Peyer's patch (tissue), 4 donors: Measurements from ENCODE around the gene RPL27A. TPM values are rescaled to one million over a fixed set of nuclear protein-coding genes. Genes with fewer than 3 reads are reported as not detected.

Experiments
- DNase-seq, 3 donors: peaks; one replicate each; pipeline ENCODE4 v3.0.0-alpha.2; 2017 to 2019
- H3K27ac ChIP-seq, 4 donors: fragments of 200-600 bp; sonication (generic); one replicate each; pipeline ENCODE4 v1.5.1; 2016 to 2019
- H3K27me3 ChIP-seq, 2 donors: fragments of 200-600 bp; sonication (generic); one replicate each; pipeline ENCODE4 v1.5.1; 2019
- H3K36me3 ChIP-seq, 3 donors: fragments of 200-600 bp; sonication (generic); one replicate each; pipeline ENCODE4 v1.5.1; 2016 to 2019
- H3K4me1 ChIP-seq, 4 donors: fragments of 200-600 bp; sonication (generic); one replicate each; pipeline ENCODE4 v1.5.1; 2016 to 2019
- H3K4me3 ChIP-seq, 4 donors: fragments of 200-600 bp; sonication (generic); 1 replicate in 3 of 4; 2 replicates in 1 of 4; pipeline ENCODE4 v1.5.1; 2016 to 2019; ENCODE audit warnings: mild to moderate bottlenecking in 1 of 4
- H3K9me3 ChIP-seq, 4 donors: fragments of 200-600 bp; sonication (generic); one replicate each; pipeline ENCODE4 v1.5.1; 2016 to 2019; ENCODE audit warnings: mild to moderate bottlenecking in 1 of 4
- CTCF ChIP-seq, 6 experiments: fragments of 450-650 bp in 4 of 6; fragments of 200-600 bp in 2 of 6; sonication (generic) in 1 of 6; IDR thresholded peaks; one replicate each; pipeline ENCODE4 v1.5.1; 2017 to 2019; ENCODE audit warnings: antibody characterized with exemption in 6 of 6, mild to moderate bottlenecking in 3 of 6, moderate library complexity in 1 of 6
- POLR2A ChIP-seq, 2 donors: fragments of 450-650 bp; IDR thresholded peaks; one replicate each; pipeline ENCODE4 v1.5.1; 2017; ENCODE audit warnings: antibody characterized with exemption in 2 of 2, mild to moderate bottlenecking in 2 of 2, moderate library complexity in 2 of 2
- small RNA-seq, 2 donors: library from RNA; depleted of rRNA; stranded (forward); fragments of <200 nt; gene quantifications; one replicate each; pipeline ENCODE3, GENCODE V24; 2016
- total RNA-seq, 4 donors: library from RNA; depleted of rRNA; stranded (reverse); fragments of >200 nt; gene quantifications; one replicate each; pipeline ENCODE4 v1.1.0, GENCODE V29; 2016

RPL27A gene
- total RNA-seq, 4 donors from 2014 or later = 476 to 923 (median 619) TPM

GRCh38 chr11:8732324-8732670 lies 49.7 kb downstream of the RPL27A start:
- Histone ChIP-seq H3K9me3 (no peaks in the 10 kb centered on the region), H3K4me1 (peaks cover 0 to 37% (median 0%) of the 10 kb centered on the region in 4 donors), H3K27me3 (no peaks in the 10 kb centered on the region), H3K27ac (peak overlapping the region; percentile 24 to 65 (median 48)), H3K4me3 (no peak overlapping the region), H3K36me3 (peaks cover 0 to 14% (median 0%) of the 10 kb centered on the region in 3 donors)
- TF ChIP-seq POLR2A (IDR thresholded peaks at IDR 0.05) (no peak), CTCF (IDR thresholded peaks at IDR 0.05) (no peak)
- DNase-seq = peak in 1 of 3 donors; percentile 48

GRCh38 chr11:8732748-8733241 lies 50.2 kb downstream of the RPL27A start:
- H3K27me3 ChIP-seq = no peaks in the 10 kb centered on the region
- no peak for DNase-seq
- H3K4me3 ChIP-seq = no peak overlapping the region
- peaks cover 0 to 14% (median 0%) of the 10 kb centered on the region in 3 donors for H3K36me3 ChIP-seq
- no peak for TF ChIP-seq CTCF (IDR thresholded peaks at IDR 0.05)
- no peak for TF ChIP-seq POLR2A (IDR thresholded peaks at IDR 0.05)
- peak overlapping the region; percentile 24 to 65 (median 48) for H3K27ac ChIP-seq
- H3K4me1 ChIP-seq = peaks cover 0 to 34% (median 0%) of the 10 kb centered on the region in 4 donors
- no peaks in the 10 kb centered on the region for H3K9me3 ChIP-seq

- peak overlapping the region in 3 of 4 donors; percentile 4 to 65 (median 38) for H3K27ac ChIP-seq
- H3K27me3 ChIP-seq = no peaks in the 10 kb centered on the region
- H3K4me3 ChIP-seq = no peak overlapping the region
- no peak for DNase-seq
- peaks cover 0 to 14% (median 0%) of the 10 kb centered on the region in 3 donors for H3K36me3 ChIP-seq
- H3K4me1 ChIP-seq = peaks cover 0 to 34% (median 0%) of the 10 kb centered on the region in 4 donors
- H3K9me3 ChIP-seq = no peaks in the 10 kb centered on the region
- TF ChIP-seq CTCF (IDR thresholded peaks at IDR 0.05) = no peak
Measured at GRCh38 chr11:8733852-8734251, 51.3 kb downstream of the RPL27A start.

- no peak for DNase-seq
- no peak overlapping the region for H3K4me3 ChIP-seq
- no peaks in the 10 kb centered on the region for H3K9me3 ChIP-seq
- no peaks in the 10 kb centered on the region for H3K27me3 ChIP-seq
- no peak overlapping the region for H3K27ac ChIP-seq
- TF ChIP-seq POLR2A (IDR thresholded peaks at IDR 0.05) (no peak), CTCF (IDR thresholded peaks at IDR 0.05) (no peak)
- peaks cover 0 to 29% (median 0%) of the 10 kb centered on the region in 4 donors for H3K4me1 ChIP-seq
- H3K36me3 ChIP-seq = peaks cover 0 to 10% (median 0%) of the 10 kb centered on the region in 3 donors
Measured at GRCh38 chr11:8735094-8735493, 52.5 kb downstream of the RPL27A start.

- no peak overlapping the region for H3K4me3 ChIP-seq
- DNase-seq = no peak
- H3K27me3 ChIP-seq = no peaks in the 10 kb centered on the region
- no peak overlapping the region for H3K27ac ChIP-seq
- no peaks in the 10 kb centered on the region for H3K36me3 ChIP-seq
- H3K9me3 ChIP-seq = no peaks in the 10 kb centered on the region
- peaks cover 0 to 2% (median 0%) of the 10 kb centered on the region in 4 donors for H3K4me1 ChIP-seq
- TF ChIP-seq CTCF (IDR thresholded peaks at IDR 0.05) (no peak), POLR2A (IDR thresholded peaks at IDR 0.05) (no peak)
Measured at GRCh38 chr11:8739309-8739793, 56.8 kb downstream of the RPL27A start.

Small RNA genes lying within 50 kb of the gene (small RNA-seq; reads per million reads assigned to genes)
- gene SNORA3A (0 reads per million in 2 donors), gene SNORA3B (1.5 to 3.5 reads per million in 2 donors)

Other genes with a start within 250 kb of the RPL27A start
- gene STK33, start 88.6 kb upstream of the RPL27A start, total RNA-seq = 10 to 100 TPM in 1 of 4 donors, 1 to 10 TPM in 3; 1.9 to 18.9 (median 3.1) TPM
- gene TRIM66, start 127 bp upstream of the RPL27A start, total RNA-seq = 10 to 100 TPM; 12.1 to 34.2 (median 19.8) TPM
- 10 to 100 TPM in 2 of 4 donors, 1 to 10 TPM in 2; 8.6 to 21.7 (median 12.5) TPM for gene AKIP1, start 228.4 kb downstream of the RPL27A start, total RNA-seq